ENCODE results near the gene PGLYRP2.

DNA sequence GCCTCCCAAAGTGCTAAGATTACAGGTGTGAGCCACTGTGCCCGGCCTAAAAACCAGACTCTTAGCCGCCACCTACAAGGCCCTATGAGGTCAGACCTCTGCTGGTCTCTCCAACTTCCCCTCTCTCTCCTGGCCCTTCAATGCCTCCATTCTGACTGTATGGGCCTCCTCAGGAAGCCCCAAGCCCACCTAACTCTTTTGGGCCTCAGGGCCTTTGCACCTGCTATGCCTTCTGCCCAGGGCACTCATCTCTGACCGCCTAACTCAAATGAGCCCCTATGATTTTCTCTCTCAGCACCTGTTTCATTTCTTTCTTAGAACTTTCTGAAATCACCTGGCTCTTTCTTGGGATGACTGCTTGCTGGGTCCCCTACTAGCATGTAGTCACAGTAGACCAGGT, 36.0 kb downstream of the PGLYRP2 start:
- TF ChIP-seq, protein P1, sequence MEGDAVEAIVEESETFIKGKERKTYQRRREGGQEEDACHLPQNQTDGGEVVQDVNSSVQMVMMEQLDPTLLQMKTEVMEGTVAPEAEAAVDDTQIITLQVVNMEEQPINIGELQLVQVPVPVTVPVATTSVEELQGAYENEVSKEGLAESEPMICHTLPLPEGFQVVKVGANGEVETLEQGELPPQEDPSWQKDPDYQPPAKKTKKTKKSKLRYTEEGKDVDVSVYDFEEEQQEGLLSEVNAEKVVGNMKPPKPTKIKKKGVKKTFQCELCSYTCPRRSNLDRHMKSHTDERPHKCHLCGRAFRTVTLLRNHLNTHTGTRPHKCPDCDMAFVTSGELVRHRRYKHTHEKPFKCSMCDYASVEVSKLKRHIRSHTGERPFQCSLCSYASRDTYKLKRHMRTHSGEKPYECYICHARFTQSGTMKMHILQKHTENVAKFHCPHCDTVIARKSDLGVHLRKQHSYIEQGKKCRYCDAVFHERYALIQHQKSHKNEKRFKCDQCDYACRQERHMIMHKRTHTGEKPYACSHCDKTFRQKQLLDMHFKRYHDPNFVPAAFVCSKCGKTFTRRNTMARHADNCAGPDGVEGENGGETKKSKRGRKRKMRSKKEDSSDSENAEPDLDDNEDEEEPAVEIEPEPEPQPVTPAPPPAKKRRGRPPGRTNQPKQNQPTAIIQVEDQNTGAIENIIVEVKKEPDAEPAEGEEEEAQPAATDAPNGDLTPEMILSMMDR (IDR thresholded peaks at IDR 0.05; ENCODE audit: low read length) = no peak
- TF ChIP-seq EZH2 (optimal IDR thresholded peaks at IDR 0.05; ENCODE audit: low read depth, low read length) = no peak
- TF ChIP-seq EZH2phosphoT487 (IDR thresholded peaks at IDR 0.05; ENCODE audit: low read length) = no peak

Data from MM.1S (cell line).